ENCODE data around the gene SLC38A5. TPM values are rescaled to one million over a fixed set of nuclear protein-coding genes. Genes with fewer than 3 reads are reported as not detected.

Gene SLC38A5
- total RNA-seq, 1 donor from 2014 or later, result 9.0 TPM

GRCh38 chrX:48491809-48492208 is 21.7 kb upstream of the SLC38A5 start:
- Mint-ChIP-seq H3K9me3 (peaks cover 4% of the 10 kb centered on the region), H3K27me3 (ENCODE audit: low read depth) (no peaks in the 10 kb centered on the region), H3K27ac (no peak overlapping the region), H3K4me1 (peaks cover 2% of the 10 kb centered on the region), H3K36me3 (peaks cover 2% of the 10 kb centered on the region), H3K4me3 (no peak overlapping the region)
- DNase-seq (ENCODE audit: low spot score in 2 of 2, unreplicated experiment in 2 of 2), result no peak
- TF ChIP-seq, protein P1, sequence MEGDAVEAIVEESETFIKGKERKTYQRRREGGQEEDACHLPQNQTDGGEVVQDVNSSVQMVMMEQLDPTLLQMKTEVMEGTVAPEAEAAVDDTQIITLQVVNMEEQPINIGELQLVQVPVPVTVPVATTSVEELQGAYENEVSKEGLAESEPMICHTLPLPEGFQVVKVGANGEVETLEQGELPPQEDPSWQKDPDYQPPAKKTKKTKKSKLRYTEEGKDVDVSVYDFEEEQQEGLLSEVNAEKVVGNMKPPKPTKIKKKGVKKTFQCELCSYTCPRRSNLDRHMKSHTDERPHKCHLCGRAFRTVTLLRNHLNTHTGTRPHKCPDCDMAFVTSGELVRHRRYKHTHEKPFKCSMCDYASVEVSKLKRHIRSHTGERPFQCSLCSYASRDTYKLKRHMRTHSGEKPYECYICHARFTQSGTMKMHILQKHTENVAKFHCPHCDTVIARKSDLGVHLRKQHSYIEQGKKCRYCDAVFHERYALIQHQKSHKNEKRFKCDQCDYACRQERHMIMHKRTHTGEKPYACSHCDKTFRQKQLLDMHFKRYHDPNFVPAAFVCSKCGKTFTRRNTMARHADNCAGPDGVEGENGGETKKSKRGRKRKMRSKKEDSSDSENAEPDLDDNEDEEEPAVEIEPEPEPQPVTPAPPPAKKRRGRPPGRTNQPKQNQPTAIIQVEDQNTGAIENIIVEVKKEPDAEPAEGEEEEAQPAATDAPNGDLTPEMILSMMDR (IDR thresholded peaks at IDR 0.05; ENCODE audit: unreplicated experiment), result no peak

DNA sequence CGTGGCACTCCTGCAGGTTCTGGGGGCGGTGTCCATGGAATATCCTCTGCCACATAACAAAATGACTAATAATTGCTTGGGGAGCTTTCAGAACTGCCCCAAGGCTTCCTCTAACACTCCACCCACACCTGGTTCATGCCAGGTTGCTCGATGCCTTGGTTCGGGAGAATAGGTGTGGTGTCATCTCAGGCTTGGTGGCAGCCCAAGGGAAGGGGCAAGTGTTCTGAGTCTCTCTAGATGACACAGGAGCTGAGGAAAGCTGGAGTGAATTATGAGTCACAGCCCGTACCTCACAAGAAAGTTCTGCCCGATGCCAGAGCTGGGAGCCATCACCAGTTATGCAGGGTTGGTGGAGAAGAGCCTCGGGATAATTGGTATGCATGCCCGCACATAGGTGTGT is 20.6 kb upstream of the SLC38A5 start:
- Mint-ChIP-seq H3K4me3 (no peak overlapping the region), H3K27me3 (ENCODE audit: low read depth) (no peaks in the 10 kb centered on the region), H3K36me3 (peaks cover 5% of the 10 kb centered on the region), H3K27ac (no peak overlapping the region), H3K4me1 (peaks cover 2% of the 10 kb centered on the region), H3K9me3 (peaks cover 4% of the 10 kb centered on the region)
- no peak for DNase-seq (ENCODE audit: low spot score in 2 of 2, unreplicated experiment in 2 of 2)
- TF ChIP-seq, protein P1 (IDR thresholded peaks at IDR 0.05; ENCODE audit: unreplicated experiment), result no peak

- no peak overlapping the region for H3K27ac Mint-ChIP-seq
- peaks cover 2% of the 10 kb centered on the region for H3K4me1 Mint-ChIP-seq
- no peaks in the 10 kb centered on the region for H3K27me3 Mint-ChIP-seq (ENCODE audit: low read depth)
- peaks cover 5% of the 10 kb centered on the region for H3K36me3 Mint-ChIP-seq
- no peak overlapping the region for H3K4me3 Mint-ChIP-seq
- H3K9me3 Mint-ChIP-seq, result no peaks in the 10 kb centered on the region
- TF ChIP-seq, protein P1 (IDR thresholded peaks at IDR 0.05; ENCODE audit: unreplicated experiment), result no peak
- DNase-seq (ENCODE audit: low spot score in 2 of 2, unreplicated experiment in 2 of 2), result no peak
Observed at GRCh38 chrX:48489892-48490291, 19.8 kb upstream of the SLC38A5 start.

- H3K9me3 Mint-ChIP-seq, result no peaks in the 10 kb centered on the region
- H3K27ac Mint-ChIP-seq, result no peak overlapping the region
- no peaks in the 10 kb centered on the region for H3K27me3 Mint-ChIP-seq (ENCODE audit: low read depth)
- DNase-seq (ENCODE audit: low spot score in 2 of 2, unreplicated experiment in 2 of 2), result no peak
- TF ChIP-seq, protein P1 (IDR thresholded peaks at IDR 0.05; ENCODE audit: unreplicated experiment), result no peak
- peaks cover 2% of the 10 kb centered on the region for H3K4me1 Mint-ChIP-seq
- peaks cover 5% of the 10 kb centered on the region for H3K36me3 Mint-ChIP-seq
- no peak overlapping the region for H3K4me3 Mint-ChIP-seq
Observed at GRCh38 chrX:48489296-48489695, 19.2 kb upstream of the SLC38A5 start.

- Mint-ChIP-seq H3K36me3 (peaks cover 5% of the 10 kb centered on the region), H3K9me3 (no peaks in the 10 kb centered on the region), H3K4me1 (no peaks in the 10 kb centered on the region), H3K27ac (no peak overlapping the region), H3K27me3 (ENCODE audit: low read depth) (no peaks in the 10 kb centered on the region), H3K4me3 (no peak overlapping the region)
- TF ChIP-seq, protein P1 (IDR thresholded peaks at IDR 0.05; ENCODE audit: unreplicated experiment), result no peak
- DNase-seq (ENCODE audit: low spot score in 2 of 2, unreplicated experiment in 2 of 2), result no peak
Observed at GRCh38 chrX:48488034-48488433, 18.0 kb upstream of the SLC38A5 start.

DNA sequence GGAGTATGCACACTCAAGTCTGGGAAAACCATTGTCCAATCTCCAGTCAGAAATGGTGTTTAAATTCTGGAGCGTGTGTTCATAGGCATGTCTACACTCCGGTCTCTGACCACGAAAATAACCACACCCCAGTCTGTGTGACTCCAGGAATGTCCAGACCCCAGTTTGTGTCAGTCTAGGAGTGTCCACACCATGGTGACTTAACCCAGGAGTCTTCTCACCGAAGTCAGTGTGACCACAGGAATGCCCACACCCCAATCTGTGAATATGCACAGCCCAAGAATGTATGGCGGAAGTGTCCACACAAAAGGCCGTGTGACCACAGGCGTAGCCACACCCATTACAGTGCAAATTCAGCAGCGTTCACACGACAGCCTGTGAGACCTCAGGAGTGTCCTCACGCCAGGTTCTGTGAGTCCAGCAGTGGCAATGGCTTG is 17.3 kb upstream of the SLC38A5 start:
- H3K27ac Mint-ChIP-seq, result no peak overlapping the region
- no peaks in the 10 kb centered on the region for H3K9me3 Mint-ChIP-seq
- no peaks in the 10 kb centered on the region for H3K27me3 Mint-ChIP-seq (ENCODE audit: low read depth)
- TF ChIP-seq, protein P1 (IDR thresholded peaks at IDR 0.05; ENCODE audit: unreplicated experiment), result no peak
- peaks cover 8% of the 10 kb centered on the region for H3K36me3 Mint-ChIP-seq
- no peak overlapping the region for H3K4me3 Mint-ChIP-seq
- no peaks in the 10 kb centered on the region for H3K4me1 Mint-ChIP-seq
- no peak for DNase-seq (ENCODE audit: low spot score in 2 of 2, unreplicated experiment in 2 of 2)
